Keratinocyte (primary cell): Measurements from ENCODE around the gene KRT9.

Experiments used
- CTCF ChIP-seq, 3 experiments: IDR thresholded peaks in 1 of 3; conservative IDR thresholded peaks in 1 of 3; optimal IDR thresholded peaks in 1 of 3; 2 replicates in 2 of 3; 3 replicates in 1 of 3; pipeline versions ENCODE3 to v1.5.1; 2011; ENCODE audit warnings: low read length in 3 of 3, mild to moderate bottlenecking in 3 of 3, moderate library complexity in 2 of 3, control low read depth in 1 of 3, inconsistent platforms in 1 of 3; ENCODE audit not compliant: insufficient read depth in 2 of 3; ENCODE audit errors: extremely low read depth in 1 of 3
- EZH2 ChIP-seq: IDR thresholded peaks from one replicate; pipeline ENCODE4 v1.6.1; 2012; ENCODE audit warnings: inconsistent platforms, mild to moderate bottlenecking, low read length, moderate library complexity

- no peak for TF ChIP-seq CTCF (optimal IDR thresholded peaks at IDR 0.05 in 1 of 3, IDR thresholded peaks at IDR 0.05 in 1 of 3, conservative IDR thresholded peaks at IDR 0.05 in 1 of 3; ENCODE audit: extremely low read depth in 1 of 3, insufficient read depth in 2 of 3, low read length in 3 of 3)
- no peak for TF ChIP-seq EZH2
Measured at GRCh38 chr17:41536741-41537613, 34.9 kb downstream of the KRT9 start.
